HG02642 (cell line): ENCODE data around the gene ANTXR2.

Experiments
- ATAC-seq: cut with Tn5 transposase; IDR thresholded peaks from one replicate; pipeline ENCODE4 v1.9.1; 2021; ENCODE audit warnings: mild to moderate bottlenecking; ENCODE audit not compliant: unreplicated experiment, poor library complexity

The ANTXR2 gene

GRCh38 chr4:80092847-80093246 is 19.8 kb upstream of the ANTXR2 start:
- ATAC-seq, result no peak

- no peak for ATAC-seq
Measured at GRCh38 chr4:80092088-80092487, 19.1 kb upstream of the ANTXR2 start.

- no peak for ATAC-seq
Measured at GRCh38 chr4:80091688-80092087, 18.7 kb upstream of the ANTXR2 start.

GRCh38 chr4:80091184-80091583 is 18.2 kb upstream of the ANTXR2 start:
- no peak for ATAC-seq

GRCh38 chr4:80090090-80090489 is 17.1 kb upstream of the ANTXR2 start:
- no peak for ATAC-seq

- no peak for ATAC-seq
Measured at GRCh38 chr4:80088471-80088870, 15.4 kb upstream of the ANTXR2 start.

- no peak for ATAC-seq
Measured at GRCh38 chr4:80086296-80086695, 13.3 kb upstream of the ANTXR2 start.

GRCh38 chr4:80085081-80085480 is 12.1 kb upstream of the ANTXR2 start:
- no peak for ATAC-seq

- no peak for ATAC-seq
Measured at GRCh38 chr4:80082693-80083092, 9.7 kb upstream of the ANTXR2 start.

GRCh38 chr4:80081566-80081965 is 8.5 kb upstream of the ANTXR2 start:
- no peak for ATAC-seq

- ATAC-seq, result no peak
Measured at GRCh38 chr4:80079255-80079923, 6.4 kb upstream of the ANTXR2 start.

- ATAC-seq, result no peak
Measured at GRCh38 chr4:80078346-80079092, 5.5 kb upstream of the ANTXR2 start.

GRCh38 chr4:80077639-80078038 is 4.6 kb upstream of the ANTXR2 start:
- ATAC-seq, result no peak

GRCh38 chr4:80076681-80077080 is 3.7 kb upstream of the ANTXR2 start:
- ATAC-seq, result no peak

- ATAC-seq, result no peak
Measured at GRCh38 chr4:80075995-80076675, 3.1 kb upstream of the ANTXR2 start.

GRCh38 chr4:80074651-80075050 is 1.6 kb upstream of the ANTXR2 start:
- ATAC-seq, result no peak

- ATAC-seq, result no peak
Measured at GRCh38 chr4:80074069-80074468, 1.0 kb upstream of the ANTXR2 start.

GRCh38 chr4:80073473-80074008 is 512 bp upstream of the ANTXR2 start:
- peak; percentile 56 for ATAC-seq

- peak; percentile 24 for ATAC-seq
Measured at GRCh38 chr4:80072228-80072743, 743 bp downstream of the ANTXR2 start.

- ATAC-seq, result peak; percentile 32
Measured at GRCh38 chr4:80071604-80072227, 1.3 kb downstream of the ANTXR2 start.
